ENCODE results near the gene SNAPC1. TPM values are rescaled to one million over a fixed set of nuclear protein-coding genes. Genes with fewer than 3 reads are reported as not detected.
A peak's percentile ranks its signal among the peaks of the same experiment; 100 is the strongest.
"Not testable (repeated sequence)": the region's sequence is repeated elsewhere in the genome, so short reads cannot be mapped to it uniquely, and the experiment has no call there.

The SNAPC1 gene
- total RNA-seq, 1 experiment from 2014 or later: 18.4 TPM

- CTCF ChIA-PET: interaction anchor here (1.0 kb wide), 1 partner anchor 274 kb away, joined by 5 read pairs; no protein-coding TSS in a partner anchor
Observed at GRCh38 chr14:61744238-61744637, 18.0 kb upstream of the SNAPC1 start.

GRCh38 chr14:61746346-61746745 lies 15.9 kb upstream of the SNAPC1 start:
- H3K4me1 Mint-ChIP-seq (ENCODE audit: insufficient read depth, unreplicated experiment); H3K4me3 Mint-ChIP-seq (ENCODE audit: unreplicated experiment); BruUV-seq (replicated peaks); H3K9me3 Mint-ChIP-seq (ENCODE audit: unreplicated experiment); H3K27ac Mint-ChIP-seq (ENCODE audit: low read depth, unreplicated experiment); DNase-seq (ENCODE audit: unreplicated experiment); intact Hi-C loops (cut with micrococcal nuclease); H3K27me3 Mint-ChIP-seq (ENCODE audit: insufficient read depth, unreplicated experiment): not testable (repeated sequence)
- POLR2A ChIA-PET: interaction anchor here (0.6 to 10.2 kb wide), 3 partner anchors 16 to 199 kb away, joined by 3 to 158 read pairs (median 5); partner anchors contain the start of gene SNAPC1
- CTCF ChIA-PET: interaction anchor here (0.6 to 1.9 kb wide), 6 partner anchors 11 to 491 kb away, joined by 3 to 7 read pairs (median 5); no protein-coding TSS in a partner anchor
- H3K36me3 Mint-ChIP-seq (ENCODE audit: insufficient read depth, unreplicated experiment): peaks cover 81% of the 10 kb centered on the region

More at GRCh38 chr14:61744238-61744637, 18.0 kb upstream of the SNAPC1 start:
- no TSS peak for BruUV-seq (replicated peaks)
- peaks cover 89% of the 10 kb centered on the region for H3K36me3 Mint-ChIP-seq (ENCODE audit: insufficient read depth, unreplicated experiment)
- no peak for DNase-seq (ENCODE audit: unreplicated experiment)
- H3K27ac Mint-ChIP-seq (ENCODE audit: low read depth, unreplicated experiment): no peak overlapping the region
- H3K4me3 Mint-ChIP-seq (ENCODE audit: unreplicated experiment): no peak overlapping the region
- intact Hi-C loops (cut with micrococcal nuclease): no loop called here
- POLR2A ChIA-PET: interaction anchor here (0.7 to 2.8 kb wide), 3 partner anchors 13 to 207 kb away, joined by 3 to 11 read pairs (median 7); partner anchors contain the start of gene SNAPC1
- TF ChIP-seq CTCF (IDR thresholded peaks at IDR 0.05; ENCODE audit: unreplicated experiment): no peak
- H3K27me3 Mint-ChIP-seq (ENCODE audit: insufficient read depth, unreplicated experiment): no peaks in the 10 kb centered on the region
- no peaks in the 10 kb centered on the region for H3K9me3 Mint-ChIP-seq (ENCODE audit: unreplicated experiment)
- peaks cover 6% of the 10 kb centered on the region for H3K4me1 Mint-ChIP-seq (ENCODE audit: insufficient read depth, unreplicated experiment)

- TF ChIP-seq CTCF (IDR thresholded peaks at IDR 0.05; ENCODE audit: unreplicated experiment): no peak
- Mint-ChIP-seq H3K36me3 (ENCODE audit: insufficient read depth, unreplicated experiment) (peaks cover 76% of the 10 kb centered on the region), H3K4me3 (ENCODE audit: unreplicated experiment) (no peak overlapping the region), H3K4me1 (ENCODE audit: insufficient read depth, unreplicated experiment) (peaks cover 6% of the 10 kb centered on the region), H3K9me3 (ENCODE audit: unreplicated experiment) (no peaks in the 10 kb centered on the region), H3K27ac (ENCODE audit: low read depth, unreplicated experiment) (no peak overlapping the region), H3K27me3 (ENCODE audit: insufficient read depth, unreplicated experiment) (no peaks in the 10 kb centered on the region)
- DNase-seq (ENCODE audit: unreplicated experiment): no peak
- no TSS peak for BruUV-seq (replicated peaks)
- intact Hi-C loops (cut with micrococcal nuclease): no loop called here
- ChIA-PET CTCF (interaction anchor here (0.6 to 1.9 kb wide), 3 partner anchors 17 to 381 kb away, joined by 3 to 7 read pairs (median 6); no protein-coding TSS in a partner anchor), POLR2A (interaction anchor here (0.7 to 10.2 kb wide), 4 partner anchors 16 to 287 kb away, joined by 3 to 158 read pairs (median 4); partner anchors contain the start of gene SNAPC1)
Observed at GRCh38 chr14:61746881-61747280, 15.3 kb upstream of the SNAPC1 start.

GRCh38 chr14:61747342-61747741 lies 14.9 kb upstream of the SNAPC1 start:
- no peaks in the 10 kb centered on the region for H3K27me3 Mint-ChIP-seq (ENCODE audit: insufficient read depth, unreplicated experiment)
- H3K36me3 Mint-ChIP-seq (ENCODE audit: insufficient read depth, unreplicated experiment): peaks cover 71% of the 10 kb centered on the region
- ChIA-PET CTCF (interaction anchor here (1.9 kb wide), 1 partner anchor 18 kb away, joined by 7 read pairs; no protein-coding TSS in a partner anchor), POLR2A (interaction anchor here (0.7 to 10.2 kb wide), 4 partner anchors 15 to 287 kb away, joined by 3 to 158 read pairs (median 4); partner anchors contain the start of gene SNAPC1)
- H3K27ac Mint-ChIP-seq (ENCODE audit: low read depth, unreplicated experiment): no peak overlapping the region
- TF ChIP-seq CTCF (IDR thresholded peaks at IDR 0.05; ENCODE audit: unreplicated experiment): no peak
- H3K4me1 Mint-ChIP-seq (ENCODE audit: insufficient read depth, unreplicated experiment): peaks cover 6% of the 10 kb centered on the region
- TSS peak; percentile 39 for BruUV-seq (replicated peaks)
- no peak overlapping the region for H3K4me3 Mint-ChIP-seq (ENCODE audit: unreplicated experiment)
- intact Hi-C loops (cut with micrococcal nuclease): no loop called here
- H3K9me3 Mint-ChIP-seq (ENCODE audit: unreplicated experiment): no peaks in the 10 kb centered on the region
- DNase-seq (ENCODE audit: unreplicated experiment): no peak
